GM12878 (cell line): ENCODE results near the gene NUMA1. TPM values are rescaled to one million over a fixed set of nuclear protein-coding genes. Genes with fewer than 3 reads are reported as not detected.
A peak's percentile ranks its signal among the peaks of the same experiment; 100 is the strongest.

Experiments used
- CHD2 ChIP-seq: IDR thresholded peaks from 2 replicates; pipeline ENCODE4 v1.6.1; 2011; ENCODE audit warnings: low read depth, low read length, improper control_type of control experiment, borderline replicate concordance
- CHD4 ChIP-seq: fragments of 200-600 bp; sonication (generic); IDR thresholded peaks from 2 replicates; pipeline ENCODE4 v1.6.1; 2016; ENCODE audit warnings: mild to moderate bottlenecking
- JUNB ChIP-seq: IDR thresholded peaks from 2 replicates; pipeline ENCODE4 v1.6.1; 2016; ENCODE audit warnings: antibody characterized with exemption, mild to moderate bottlenecking
- KDM1A ChIP-seq: fragments of 200-600 bp; sonication (generic); IDR thresholded peaks from 2 replicates; pipeline ENCODE4 v1.6.1; 2016; ENCODE audit warnings: borderline replicate concordance
- MLLT1 ChIP-seq: fragments of 450-650 bp; IDR thresholded peaks from 2 replicates; pipeline ENCODE4 v1.6.1; 2016; ENCODE audit warnings: mild to moderate bottlenecking
- NBN ChIP-seq: fragments of 450-650 bp; IDR thresholded peaks from 2 replicates; pipeline ENCODE4 v1.6.1; 2016
- PAX5 ChIP-seq: IDR thresholded peaks from 2 replicates; pipeline ENCODE4 v1.6.1; 2011; ENCODE audit warnings: low read depth, low read length, borderline replicate concordance
- POLR2AphosphoS5 ChIP-seq: IDR thresholded peaks from 2 replicates; pipeline ENCODE4 v1.6.1; 2011; ENCODE audit warnings: mild to moderate bottlenecking, low read length, inconsistent platforms
- RFX5 ChIP-seq: IDR thresholded peaks from 2 replicates; pipeline ENCODE4 v1.6.1; 2011; ENCODE audit warnings: low read depth, low read length, improper control_type of control experiment
- SMARCA5 ChIP-seq: fragments of 450-650 bp; IDR thresholded peaks from 2 replicates; pipeline ENCODE4 v1.6.1; 2017; ENCODE audit warnings: mild to moderate bottlenecking
- SRF ChIP-seq, 2 experiments: IDR thresholded peaks; 2 replicates each; pipeline ENCODE4 v1.6.1; 2011; ENCODE audit warnings: low read depth in 2 of 2, low read length in 2 of 2, mild to moderate bottlenecking in 1 of 2, moderate library complexity in 1 of 2
- STAT1 ChIP-seq: fragments of 450-650 bp; conservative IDR thresholded peaks from 2 replicates; pipeline ENCODE4 v1.6.1; 2014; ENCODE audit warnings: antibody characterized with exemption, mild to moderate bottlenecking
- TBL1XR1 ChIP-seq: IDR thresholded peaks from 2 replicates; pipeline ENCODE4 v1.6.1; 2012; ENCODE audit warnings: low read depth, low read length, improper control_type of control experiment
- ZSCAN29 ChIP-seq: fragments of 450-650 bp; IDR thresholded peaks from 2 replicates; pipeline ENCODE4 v1.6.1; 2017; ENCODE audit warnings: mild to moderate bottlenecking, moderate library complexity
- polyA plus RNA-seq, 11 experiments: library from polyadenylated mRNA; depleted of rRNA in 4 of 11; unstranded in 6 of 11; stranded (reverse) in 5 of 11; fragments of >200 nt; fragmentation: Nextera tagmentation in 4 of 11; fragmentation: Illumina TruSeq in 1 of 11; extraction: Ambion mirVana in 4 of 11; extraction: Trizol in 1 of 11; gene quantifications; 1 replicate in 1 of 11; 2 replicates in 10 of 11; pipeline versions ENCODE4 v1.2.1 to v1.2.3, GENCODE V29; 2011 to 2016; ENCODE audit warnings: inconsistent platforms in 2 of 11, missing spikeins in 2 of 11, low read depth in 1 of 11
- total RNA-seq, 4 experiments: library from RNA; depleted of rRNA in 3 of 4; stranded (reverse); fragments of >200 nt in 3 of 4; fragmentation: Illumina TruSeq in 1 of 4; extraction: Trizol in 1 of 4; gene quantifications; 2 replicates each; pipeline versions ENCODE4 v1.2.1 to v1.2.3, GENCODE V29; 2013 to 2021
- TF ChIP-seq, protein P1 (sequence below): fragments of 450-650 bp; IDR thresholded peaks from 2 replicates; pipeline ENCODE4 v1.6.1; 2018; ENCODE audit warnings: mild to moderate bottlenecking, low read depth, moderate library complexity; ENCODE audit not compliant: partially characterized antibody
- TF ChIP-seq, protein P2 (sequence below): fragments of 450-650 bp; IDR thresholded peaks from 2 replicates; pipeline ENCODE4 v1.6.1; 2017; ENCODE audit warnings: mild to moderate bottlenecking, low read depth, inconsistent platforms; ENCODE audit not compliant: poor library complexity, severe bottlenecking
- TF ChIP-seq, protein P3 (sequence below): fragments of 450-650 bp; IDR thresholded peaks from 2 replicates; pipeline ENCODE4 v1.6.1; 2017; ENCODE audit warnings: borderline replicate concordance
- TF ChIP-seq, protein P4 (sequence below): IDR thresholded peaks from 2 replicates; pipeline ENCODE4 v1.6.1; 2012; ENCODE audit warnings: improper control_type of control experiment, low read depth, low read length; ENCODE audit not compliant: insufficient replicate concordance

NUMA1 gene
- total and polyA plus RNA-seq, 10 of the 15 experiments (the other 5 are each of a cell fraction or from before 2014, with no cell fraction given): 5.5 to 111 (median 61.0) TPM

- TF ChIP-seq, protein P1, sequence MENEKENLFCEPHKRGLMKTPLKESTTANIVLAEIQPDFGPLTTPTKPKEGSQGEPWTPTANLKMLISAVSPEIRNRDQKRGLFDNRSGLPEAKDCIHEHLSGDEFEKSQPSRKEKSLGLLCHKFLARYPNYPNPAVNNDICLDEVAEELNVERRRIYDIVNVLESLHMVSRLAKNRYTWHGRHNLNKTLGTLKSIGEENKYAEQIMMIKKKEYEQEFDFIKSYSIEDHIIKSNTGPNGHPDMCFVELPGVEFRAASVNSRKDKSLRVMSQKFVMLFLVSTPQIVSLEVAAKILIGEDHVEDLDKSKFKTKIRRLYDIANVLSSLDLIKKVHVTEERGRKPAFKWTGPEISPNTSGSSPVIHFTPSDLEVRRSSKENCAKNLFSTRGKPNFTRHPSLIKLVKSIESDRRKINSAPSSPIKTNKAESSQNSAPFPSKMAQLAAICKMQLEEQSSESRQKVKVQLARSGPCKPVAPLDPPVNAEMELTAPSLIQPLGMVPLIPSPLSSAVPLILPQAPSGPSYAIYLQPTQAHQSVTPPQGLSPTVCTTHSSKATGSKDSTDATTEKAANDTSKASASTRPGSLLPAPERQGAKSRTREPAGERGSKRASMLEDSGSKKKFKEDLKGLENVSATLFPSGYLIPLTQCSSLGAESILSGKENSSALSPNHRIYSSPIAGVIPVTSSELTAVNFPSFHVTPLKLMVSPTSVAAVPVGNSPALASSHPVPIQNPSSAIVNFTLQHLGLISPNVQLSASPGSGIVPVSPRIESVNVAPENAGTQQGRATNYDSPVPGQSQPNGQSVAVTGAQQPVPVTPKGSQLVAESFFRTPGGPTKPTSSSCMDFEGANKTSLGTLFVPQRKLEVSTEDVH: no peak
- TF ChIP-seq NBN (peak; percentile 12; the same call in 1 of the 2 replicates), JUNB (peak; percentile 32; the same call in 1 of the 2 replicates), KDM1A (no peak), ZSCAN29 (no peak), SRF (IDR thresholded peaks at IDR 0.05; ENCODE audit: low read depth in 2 of 2, low read length in 2 of 2) (no peak), CHD4 (no peak), CHD2 (no peak), MLLT1 (peak; percentile 19; the same call in 1 of the 2 replicates), STAT1 (no peak), PAX5 (no peak), TBL1XR1 (no peak), POLR2AphosphoS5 (no peak), SMARCA5 (peak; percentile 42; the same call in 1 of the 2 replicates), RFX5 (no peak)
- TF ChIP-seq, protein P2, sequence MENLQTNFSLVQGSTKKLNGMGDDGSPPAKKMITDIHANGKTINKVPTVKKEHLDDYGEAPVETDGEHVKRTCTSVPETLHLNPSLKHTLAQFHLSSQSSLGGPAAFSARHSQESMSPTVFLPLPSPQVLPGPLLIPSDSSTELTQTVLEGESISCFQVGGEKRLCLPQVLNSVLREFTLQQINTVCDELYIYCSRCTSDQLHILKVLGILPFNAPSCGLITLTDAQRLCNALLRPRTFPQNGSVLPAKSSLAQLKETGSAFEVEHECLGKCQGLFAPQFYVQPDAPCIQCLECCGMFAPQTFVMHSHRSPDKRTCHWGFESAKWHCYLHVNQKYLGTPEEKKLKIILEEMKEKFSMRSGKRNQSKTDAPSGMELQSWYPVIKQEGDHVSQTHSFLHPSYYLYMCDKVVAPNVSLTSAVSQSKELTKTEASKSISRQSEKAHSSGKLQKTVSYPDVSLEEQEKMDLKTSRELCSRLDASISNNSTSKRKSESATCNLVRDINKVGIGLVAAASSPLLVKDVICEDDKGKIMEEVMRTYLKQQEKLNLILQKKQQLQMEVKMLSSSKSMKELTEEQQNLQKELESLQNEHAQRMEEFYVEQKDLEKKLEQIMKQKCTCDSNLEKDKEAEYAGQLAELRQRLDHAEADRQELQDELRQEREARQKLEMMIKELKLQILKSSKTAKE: peak; percentile 25
- TF ChIP-seq, protein P3, sequence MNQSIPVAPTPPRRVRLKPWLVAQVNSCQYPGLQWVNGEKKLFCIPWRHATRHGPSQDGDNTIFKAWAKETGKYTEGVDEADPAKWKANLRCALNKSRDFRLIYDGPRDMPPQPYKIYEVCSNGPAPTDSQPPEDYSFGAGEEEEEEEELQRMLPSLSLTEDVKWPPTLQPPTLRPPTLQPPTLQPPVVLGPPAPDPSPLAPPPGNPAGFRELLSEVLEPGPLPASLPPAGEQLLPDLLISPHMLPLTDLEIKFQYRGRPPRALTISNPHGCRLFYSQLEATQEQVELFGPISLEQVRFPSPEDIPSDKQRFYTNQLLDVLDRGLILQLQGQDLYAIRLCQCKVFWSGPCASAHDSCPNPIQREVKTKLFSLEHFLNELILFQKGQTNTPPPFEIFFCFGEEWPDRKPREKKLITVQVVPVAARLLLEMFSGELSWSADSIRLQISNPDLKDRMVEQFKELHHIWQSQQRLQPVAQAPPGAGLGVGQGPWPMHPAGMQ: no peak
- TF ChIP-seq, protein P4, sequence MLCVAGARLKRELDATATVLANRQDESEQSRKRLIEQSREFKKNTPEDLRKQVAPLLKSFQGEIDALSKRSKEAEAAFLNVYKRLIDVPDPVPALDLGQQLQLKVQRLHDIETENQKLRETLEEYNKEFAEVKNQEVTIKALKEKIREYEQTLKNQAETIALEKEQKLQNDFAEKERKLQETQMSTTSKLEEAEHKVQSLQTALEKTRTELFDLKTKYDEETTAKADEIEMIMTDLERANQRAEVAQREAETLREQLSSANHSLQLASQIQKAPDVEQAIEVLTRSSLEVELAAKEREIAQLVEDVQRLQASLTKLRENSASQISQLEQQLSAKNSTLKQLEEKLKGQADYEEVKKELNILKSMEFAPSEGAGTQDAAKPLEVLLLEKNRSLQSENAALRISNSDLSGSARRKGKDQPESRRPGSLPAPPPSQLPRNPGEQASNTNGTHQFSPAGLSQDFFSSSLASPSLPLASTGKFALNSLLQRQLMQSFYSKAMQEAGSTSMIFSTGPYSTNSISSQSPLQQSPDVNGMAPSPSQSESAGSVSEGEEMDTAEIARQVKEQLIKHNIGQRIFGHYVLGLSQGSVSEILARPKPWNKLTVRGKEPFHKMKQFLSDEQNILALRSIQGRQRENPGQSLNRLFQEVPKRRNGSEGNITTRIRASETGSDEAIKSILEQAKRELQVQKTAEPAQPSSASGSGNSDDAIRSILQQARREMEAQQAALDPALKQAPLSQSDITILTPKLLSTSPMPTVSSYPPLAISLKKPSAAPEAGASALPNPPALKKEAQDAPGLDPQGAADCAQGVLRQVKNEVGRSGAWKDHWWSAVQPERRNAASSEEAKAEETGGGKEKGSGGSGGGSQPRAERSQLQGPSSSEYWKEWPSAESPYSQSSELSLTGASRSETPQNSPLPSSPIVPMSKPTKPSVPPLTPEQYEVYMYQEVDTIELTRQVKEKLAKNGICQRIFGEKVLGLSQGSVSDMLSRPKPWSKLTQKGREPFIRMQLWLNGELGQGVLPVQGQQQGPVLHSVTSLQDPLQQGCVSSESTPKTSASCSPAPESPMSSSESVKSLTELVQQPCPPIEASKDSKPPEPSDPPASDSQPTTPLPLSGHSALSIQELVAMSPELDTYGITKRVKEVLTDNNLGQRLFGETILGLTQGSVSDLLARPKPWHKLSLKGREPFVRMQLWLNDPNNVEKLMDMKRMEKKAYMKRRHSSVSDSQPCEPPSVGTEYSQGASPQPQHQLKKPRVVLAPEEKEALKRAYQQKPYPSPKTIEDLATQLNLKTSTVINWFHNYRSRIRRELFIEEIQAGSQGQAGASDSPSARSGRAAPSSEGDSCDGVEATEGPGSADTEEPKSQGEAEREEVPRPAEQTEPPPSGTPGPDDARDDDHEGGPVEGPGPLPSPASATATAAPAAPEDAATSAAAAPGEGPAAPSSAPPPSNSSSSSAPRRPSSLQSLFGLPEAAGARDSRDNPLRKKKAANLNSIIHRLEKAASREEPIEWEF: peak; percentile 30
Measured at GRCh38 chr11:71992136-71992730, 88.1 kb downstream of the NUMA1 start (continued).
